Upper lobe of left lung (tissue), 4 donors: Measurements from ENCODE around the gene TERT.

Experiments used
- CTCF ChIP-seq, 6 experiments: fragments of 450-650 bp in 4 of 6; fragments of 200-600 bp in 2 of 6; sonication (generic) in 2 of 6; IDR thresholded peaks; one replicate each; pipeline ENCODE4 v1.5.1; 2016 to 2019; ENCODE audit warnings: antibody characterized with exemption in 6 of 6
- EP300 ChIP-seq, 4 donors: sonication (generic); formaldehyde crosslinking; IDR thresholded peaks; one replicate each; pipeline ENCODE4 v1.5.1; 2017; ENCODE audit warnings: antibody characterized with exemption in 4 of 4, control low read depth in 2 of 4
- POLR2A ChIP-seq, 4 donors: fragments of 450-650 bp; IDR thresholded peaks; one replicate each; pipeline ENCODE4 v1.5.1; 2016 to 2017; ENCODE audit warnings: antibody characterized with exemption in 4 of 4, mild to moderate bottlenecking in 2 of 4
- POLR2AphosphoS5 ChIP-seq, 2 donors: sonication (generic); formaldehyde crosslinking; IDR thresholded peaks; one replicate each; pipeline ENCODE4 v1.5.1; 2017; ENCODE audit warnings: antibody characterized with exemption in 2 of 2

- TF ChIP-seq CTCF (IDR thresholded peaks at IDR 0.05) (no peak), EP300 (IDR thresholded peaks at IDR 0.05) (no peak), POLR2AphosphoS5 (IDR thresholded peaks at IDR 0.05) (no peak), POLR2A (IDR thresholded peaks at IDR 0.05) (no peak)
Observed at GRCh38 chr5:1265026-1265425, 29.8 kb downstream of the TERT start.
